Left ventricle myocardium inferior (tissue), 1 donor: ENCODE results near the gene ULK4. TPM values are rescaled to one million over a fixed set of nuclear protein-coding genes. Genes with fewer than 3 reads are reported as not detected.

ENCODE experiments used
- DNase-seq: peaks from one replicate; pipeline ENCODE4 v3.0.0-alpha.2; 2020
- H3K27ac ChIP-seq: fragments of 200-600 bp; replicated peaks from 2 replicates; pipeline ENCODE4 v1.8.0; 2021
- H3K27me3 ChIP-seq: fragments of 200-600 bp; 2 replicates; pipeline ENCODE4 v1.8.0; 2021; ENCODE audit warnings: low read depth
- H3K36me3 ChIP-seq: fragments of 200-600 bp; 2 replicates; pipeline ENCODE4 v1.8.0; 2021
- H3K4me1 ChIP-seq: fragments of 200-600 bp; 2 replicates; pipeline ENCODE4 v1.8.0; 2021
- H3K4me3 ChIP-seq: fragments of 200-600 bp; 2 replicates; pipeline ENCODE4 v1.8.0; 2021; ENCODE audit warnings: mild to moderate bottlenecking, moderate library complexity
- H3K9me3 ChIP-seq: fragments of 200-600 bp; replicated peaks from 2 replicates; pipeline ENCODE4 v1.8.0; 2021
- CTCF ChIP-seq: fragments of 200-600 bp; IDR thresholded peaks from 2 replicates; pipeline ENCODE4 v1.8.0; 2021; ENCODE audit warnings: antibody characterized with exemption, mild to moderate bottlenecking, borderline replicate concordance
- intact Hi-C: fragments of 100-400 bp; cut with micrococcal nuclease; formaldehyde crosslinking; loops from one replicate; pipeline ENCODE4 v1.11.0; 2022
- total RNA-seq: library from RNA; stranded (reverse); fragmentation: NEBNext Ultra II Directional; extraction: Animal tissue kit (Norgen Biotek cat#: 25700); gene quantifications from one replicate; pipeline ENCODE4 v1.2.1, GENCODE V29; 2021
- donor health status: DM: no; HTN: yes; CAD: no; lungs with severe emphysema.

Gene ULK4
- total RNA-seq, 1 donor from 2014 or later, result 1.8 TPM

- intact Hi-C loops, result no loop called here
- Histone ChIP-seq H3K27me3 (no peaks in the 10 kb centered on the region), H3K4me3 (no peak overlapping the region), H3K9me3 (no peaks in the 10 kb centered on the region), H3K36me3 (no peaks in the 10 kb centered on the region), H3K27ac (no peak overlapping the region), H3K4me1 (no peaks in the 10 kb centered on the region)
- TF ChIP-seq CTCF, result no peak
- no peak for DNase-seq
These were observed 273.1 kb downstream of the ULK4 start for GRCh38 chr3:41688595-41689380.

DNA sequence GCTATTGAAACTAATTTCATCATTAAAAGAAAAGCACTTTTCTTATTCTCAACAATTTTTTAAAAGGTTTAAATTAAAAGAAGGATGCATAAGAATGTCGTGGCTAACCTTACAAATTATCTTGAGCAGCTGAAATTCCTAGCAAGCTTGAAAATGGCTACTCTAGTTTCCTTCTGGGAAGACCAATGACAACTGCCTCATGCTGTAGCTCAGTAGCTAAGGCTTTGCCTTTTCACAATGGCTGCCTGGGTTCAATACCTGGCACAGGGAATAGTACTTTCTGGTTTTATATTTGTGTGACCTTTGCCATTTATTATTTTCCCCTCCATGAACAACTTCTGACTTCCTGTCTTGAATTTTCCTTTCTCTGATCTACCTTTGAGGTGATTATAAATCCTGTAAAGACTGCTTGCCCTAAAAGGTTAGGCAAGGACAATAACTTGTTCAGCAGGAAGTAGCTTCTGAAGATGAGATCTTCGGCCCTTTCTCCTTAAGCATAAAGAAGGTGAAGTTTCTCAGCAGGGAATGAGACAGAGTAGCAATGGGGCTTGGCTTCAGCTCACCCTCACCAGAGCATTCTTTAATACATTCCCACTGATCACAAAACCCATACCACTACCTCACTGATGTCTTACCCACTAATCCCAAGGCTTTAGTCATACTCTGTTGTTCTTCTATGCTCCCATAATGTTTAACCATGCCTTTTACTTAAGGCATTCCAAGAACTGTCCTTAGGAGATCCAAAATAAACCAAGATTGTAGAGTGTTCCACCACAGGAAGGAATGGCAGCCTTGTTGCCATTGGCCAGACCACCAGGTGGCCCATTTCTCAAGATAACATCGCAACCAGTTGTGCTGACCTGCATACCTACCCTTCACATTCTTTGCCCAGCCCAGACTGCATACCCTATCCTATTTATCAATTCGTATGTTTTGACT is 276.8 kb downstream of the ULK4 start:
- H3K4me3 ChIP-seq, result no peak overlapping the region
- H3K36me3 ChIP-seq, result no peaks in the 10 kb centered on the region
- no peaks in the 10 kb centered on the region for H3K27me3 ChIP-seq
- H3K4me1 ChIP-seq, result peaks cover 9% of the 10 kb centered on the region
- DNase-seq, result no peak
- no peak overlapping the region for H3K27ac ChIP-seq
- TF ChIP-seq CTCF, result no peak
- no peaks in the 10 kb centered on the region for H3K9me3 ChIP-seq
- intact Hi-C loops, result no loop called here

- Histone ChIP-seq H3K9me3 (no peaks in the 10 kb centered on the region), H3K4me1 (peaks cover 12% of the 10 kb centered on the region), H3K27ac (no peak overlapping the region), H3K36me3 (no peaks in the 10 kb centered on the region), H3K4me3 (no peak overlapping the region), H3K27me3 (no peaks in the 10 kb centered on the region)
- no peak for DNase-seq
- intact Hi-C loops, result no loop called here
- no peak for TF ChIP-seq CTCF
These were observed 278.1 kb downstream of the ULK4 start for GRCh38 chr3:41683666-41684350.

GRCh38 chr3:41682996-41683395 is 278.9 kb downstream of the ULK4 start:
- Histone ChIP-seq H3K9me3 (no peaks in the 10 kb centered on the region), H3K4me3 (no peak overlapping the region), H3K27me3 (no peaks in the 10 kb centered on the region), H3K4me1 (peaks cover 12% of the 10 kb centered on the region), H3K27ac (no peak overlapping the region), H3K36me3 (no peaks in the 10 kb centered on the region)
- intact Hi-C loops, result no loop called here
- no peak for TF ChIP-seq CTCF
- no peak for DNase-seq

DNA sequence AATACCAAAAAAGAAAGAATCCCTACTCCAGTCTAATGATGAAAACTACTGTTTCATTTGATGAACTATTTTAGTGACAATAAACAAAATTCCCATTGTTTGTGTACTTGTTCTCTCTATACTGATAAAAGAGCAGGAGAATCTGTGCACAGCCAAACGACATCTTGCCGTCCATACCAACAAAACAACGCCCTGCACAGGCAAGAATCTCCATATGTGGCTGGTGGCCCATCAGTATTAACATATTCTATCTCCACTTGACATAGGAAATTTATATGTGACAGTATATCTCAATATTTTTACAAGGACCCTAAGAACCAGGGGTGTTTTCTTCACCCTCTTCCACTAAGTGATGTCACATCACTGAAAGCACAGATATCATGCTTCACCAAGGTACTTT is 279.5 kb downstream of the ULK4 start:
- no peak for DNase-seq
- no peak overlapping the region for H3K27ac ChIP-seq
- H3K27me3 ChIP-seq, result no peaks in the 10 kb centered on the region
- H3K4me1 ChIP-seq, result peaks cover 12% of the 10 kb centered on the region
- H3K9me3 ChIP-seq, result no peaks in the 10 kb centered on the region
- intact Hi-C loops, result no loop called here
- H3K4me3 ChIP-seq, result no peak overlapping the region
- no peaks in the 10 kb centered on the region for H3K36me3 ChIP-seq
- TF ChIP-seq CTCF, result no peak
